Activated CD8-positive, alpha-beta T cell treated with anti-CD3 and anti-CD28 coated beads for 36 hours (primary cell): ENCODE data around the gene MYH10. TPM values are rescaled to one million over a fixed set of nuclear protein-coding genes. Genes with fewer than 3 reads are reported as not detected.

Experiments
- ATAC-seq: fragments of 200-7000 bp; cut with Tn5 transposase; one replicate; pipeline ENCODE4 v1.10.0; 2021; ENCODE audit warnings: mild to moderate bottlenecking, moderate library complexity
- CTCF ChIA-PET: fragments of 350-600 bp; sonication (Branson Sonifier 250); formaldehyde crosslinking; loops from one replicate; lab custom pipeline; 2021; ENCODE audit warnings: antibody characterized with exemption; lab: Charles Lee
- POLR2A ChIA-PET: fragments of 350-600 bp; sonication (Branson Sonifier 250); formaldehyde crosslinking; loops from one replicate; lab custom pipeline; 2021; ENCODE audit warnings: antibody characterized with exemption; lab: Charles Lee
- DNase-seq: peaks from one replicate; pipeline ENCODE4 v3.0.0-alpha.2; 2020
- H3K27ac Mint-ChIP-seq: one replicate; pipeline ENCODE4 v1.8.0; 2021; ENCODE audit warnings: mild to moderate bottlenecking, mixed read lengths
- H3K27me3 Mint-ChIP-seq: one replicate; pipeline ENCODE4 v1.8.0; 2021; ENCODE audit warnings: mixed read lengths
- H3K36me3 Mint-ChIP-seq: one replicate; pipeline ENCODE4 v1.8.0; 2021; ENCODE audit warnings: low read depth, mixed read lengths
- H3K4me1 Mint-ChIP-seq: one replicate; pipeline ENCODE4 v1.8.0; 2021; ENCODE audit warnings: low read depth, mixed read lengths
- H3K4me3 Mint-ChIP-seq: one replicate; pipeline ENCODE4 v1.8.0; 2021; ENCODE audit warnings: mild to moderate bottlenecking, moderate library complexity, mixed read lengths
- H3K9me3 Mint-ChIP-seq: one replicate; pipeline ENCODE4 v1.8.0; 2021; ENCODE audit warnings: mixed read lengths
- CTCF ChIP-seq: fragments of 200-600 bp; IDR thresholded peaks from one replicate; pipeline ENCODE4 v1.8.0; 2022; ENCODE audit warnings: antibody characterized with exemption, mild to moderate bottlenecking
- intact Hi-C: fragments of 100-400 bp; cut with micrococcal nuclease; formaldehyde crosslinking; loops from one replicate; pipeline ENCODE4 v1.10.0; 2022
- total RNA-seq, 2 experiments: library from RNA; stranded (reverse); gene quantifications; one replicate each; pipeline ENCODE4 v1.2.3, GENCODE V29; 2021

The MYH10 gene
- total RNA-seq, 2 experiments from 2014 or later = 19.9 to 23.7 TPM

DNA sequence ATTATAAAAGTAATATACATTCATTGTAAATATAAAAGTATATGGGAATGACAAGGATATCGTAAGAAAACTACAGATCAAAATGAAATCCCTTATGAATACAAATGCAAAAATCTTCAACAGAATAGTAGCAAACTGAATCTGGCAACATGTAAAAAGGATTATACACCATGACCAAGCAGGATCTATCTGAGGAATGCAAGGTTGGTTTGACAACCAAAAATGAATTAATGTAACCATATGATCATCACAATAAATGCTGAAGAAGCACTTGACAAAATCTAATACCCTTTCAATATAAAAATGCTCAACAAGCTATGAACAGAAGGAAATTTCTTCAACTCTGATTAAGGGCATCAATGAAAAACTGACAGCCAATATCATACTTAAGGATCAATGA is 146.1 kb downstream of the MYH10 start:
- no peak overlapping the region for H3K4me3 Mint-ChIP-seq
- no peaks in the 10 kb centered on the region for H3K27me3 Mint-ChIP-seq
- peaks cover 40% of the 10 kb centered on the region for H3K36me3 Mint-ChIP-seq
- ATAC-seq (no peak), DNase-seq (no peak)
- no peak overlapping the region for H3K27ac Mint-ChIP-seq
- H3K9me3 Mint-ChIP-seq = peaks cover 11% of the 10 kb centered on the region
- intact Hi-C loops = no loop called here
- ChIA-PET CTCF (interaction anchor here (1.2 kb wide), 1 partner anchor 37 kb away, joined by 3 read pairs; no protein-coding TSS in a partner anchor), POLR2A (no interaction called here)
- no peaks in the 10 kb centered on the region for H3K4me1 Mint-ChIP-seq
- no peak for TF ChIP-seq CTCF

DNA sequence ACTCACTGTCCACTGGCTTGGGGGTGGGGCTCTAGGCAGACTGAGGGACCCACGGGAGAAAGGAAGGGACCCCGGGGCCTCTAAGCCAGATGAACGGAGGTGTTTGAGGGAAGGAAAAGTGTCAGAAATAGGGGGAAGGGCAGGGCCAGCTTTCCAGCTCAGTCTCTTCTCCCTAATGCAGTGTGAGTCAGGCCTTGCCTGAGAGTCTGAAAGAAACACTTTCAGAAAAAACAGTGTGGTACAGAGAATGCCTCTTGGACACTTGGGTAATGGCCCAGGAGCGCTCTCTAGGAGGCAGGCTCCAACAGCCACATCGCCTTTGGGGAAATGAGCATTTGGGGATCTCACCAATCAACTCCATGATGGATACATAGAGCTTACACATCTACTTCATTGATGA is 148.0 kb downstream of the MYH10 start:
- DNase-seq (no peak), ATAC-seq (no peak)
- no peaks in the 10 kb centered on the region for H3K4me1 Mint-ChIP-seq
- H3K27ac Mint-ChIP-seq = no peak overlapping the region
- H3K36me3 Mint-ChIP-seq = peaks cover 45% of the 10 kb centered on the region
- CTCF ChIA-PET = interaction anchor here (0.6 to 2.2 kb wide), 2 partner anchors 303 to 1757 kb away, joined by 3 to 5 read pairs; no protein-coding TSS in a partner anchor
- peaks cover 11% of the 10 kb centered on the region for H3K9me3 Mint-ChIP-seq
- no peak for TF ChIP-seq CTCF
- H3K4me3 Mint-ChIP-seq = no peak overlapping the region
- no peaks in the 10 kb centered on the region for H3K27me3 Mint-ChIP-seq
- POLR2A ChIA-PET = no interaction called here
- intact Hi-C loops = no loop called here

DNA sequence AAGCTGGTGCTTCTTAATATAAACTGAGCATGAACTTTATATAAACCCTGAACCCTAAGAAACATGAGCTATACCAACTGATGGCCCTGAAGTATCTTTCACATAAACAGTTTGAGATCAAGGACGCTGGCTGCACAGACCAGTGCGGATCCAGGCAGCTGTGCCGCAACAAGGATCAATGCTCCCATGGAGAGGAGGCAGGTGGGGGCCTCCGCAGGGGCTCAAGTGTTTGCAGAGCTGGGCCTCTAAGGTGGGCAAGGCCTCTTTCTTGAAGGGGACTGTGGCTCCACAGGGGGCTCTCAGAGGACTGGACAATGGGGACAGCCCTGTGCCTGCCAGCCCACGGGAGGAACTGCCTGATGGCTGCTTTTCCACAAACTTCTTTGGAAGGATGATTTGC is 148.8 kb downstream of the MYH10 start:
- no peak for DNase-seq
- no peak for ATAC-seq
- ChIA-PET CTCF (interaction anchor here (2.2 kb wide), 1 partner anchor 304 kb away, joined by 5 read pairs; no protein-coding TSS in a partner anchor), POLR2A (no interaction called here)
- H3K27me3 Mint-ChIP-seq = no peaks in the 10 kb centered on the region
- no peaks in the 10 kb centered on the region for H3K4me1 Mint-ChIP-seq
- no peak overlapping the region for H3K4me3 Mint-ChIP-seq
- intact Hi-C loops = no loop called here
- H3K36me3 Mint-ChIP-seq = peaks cover 41% of the 10 kb centered on the region
- no peak overlapping the region for H3K27ac Mint-ChIP-seq
- no peak for TF ChIP-seq CTCF
- H3K9me3 Mint-ChIP-seq = peaks cover 11% of the 10 kb centered on the region

DNA sequence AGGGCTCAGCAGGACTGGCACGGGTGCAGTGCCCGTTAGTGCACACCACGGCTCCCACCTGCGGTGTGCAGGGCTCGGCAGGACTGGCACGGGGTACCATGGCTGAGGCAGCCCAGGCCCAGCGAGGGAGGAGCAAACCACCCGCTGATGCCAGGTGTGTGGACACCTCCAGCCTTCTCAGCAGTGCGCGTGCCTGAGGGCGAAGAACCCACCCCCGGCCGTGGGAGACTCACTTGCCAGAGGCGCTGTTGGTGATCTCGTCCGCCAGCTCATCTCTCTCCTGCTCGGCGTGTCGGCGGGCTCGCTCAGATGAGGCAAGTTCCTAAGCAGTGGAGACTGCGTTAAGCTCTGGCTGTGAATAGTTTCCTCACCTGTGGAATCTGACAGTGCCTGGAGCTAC is 149.4 kb downstream of the MYH10 start:
- intact Hi-C loops = no loop called here
- Mint-ChIP-seq H3K4me3 (no peak overlapping the region), H3K27me3 (no peaks in the 10 kb centered on the region), H3K4me1 (no peaks in the 10 kb centered on the region), H3K36me3 (peaks cover 41% of the 10 kb centered on the region), H3K27ac (no peak overlapping the region), H3K9me3 (peaks cover 11% of the 10 kb centered on the region)
- no peak for TF ChIP-seq CTCF
- ATAC-seq = no peak
- CTCF ChIA-PET = no interaction called here
- POLR2A ChIA-PET = interaction anchor here (1.2 kb wide), 1 partner anchor 10 kb away, joined by 4 read pairs; no protein-coding TSS in a partner anchor
- DNase-seq = no peak

DNA sequence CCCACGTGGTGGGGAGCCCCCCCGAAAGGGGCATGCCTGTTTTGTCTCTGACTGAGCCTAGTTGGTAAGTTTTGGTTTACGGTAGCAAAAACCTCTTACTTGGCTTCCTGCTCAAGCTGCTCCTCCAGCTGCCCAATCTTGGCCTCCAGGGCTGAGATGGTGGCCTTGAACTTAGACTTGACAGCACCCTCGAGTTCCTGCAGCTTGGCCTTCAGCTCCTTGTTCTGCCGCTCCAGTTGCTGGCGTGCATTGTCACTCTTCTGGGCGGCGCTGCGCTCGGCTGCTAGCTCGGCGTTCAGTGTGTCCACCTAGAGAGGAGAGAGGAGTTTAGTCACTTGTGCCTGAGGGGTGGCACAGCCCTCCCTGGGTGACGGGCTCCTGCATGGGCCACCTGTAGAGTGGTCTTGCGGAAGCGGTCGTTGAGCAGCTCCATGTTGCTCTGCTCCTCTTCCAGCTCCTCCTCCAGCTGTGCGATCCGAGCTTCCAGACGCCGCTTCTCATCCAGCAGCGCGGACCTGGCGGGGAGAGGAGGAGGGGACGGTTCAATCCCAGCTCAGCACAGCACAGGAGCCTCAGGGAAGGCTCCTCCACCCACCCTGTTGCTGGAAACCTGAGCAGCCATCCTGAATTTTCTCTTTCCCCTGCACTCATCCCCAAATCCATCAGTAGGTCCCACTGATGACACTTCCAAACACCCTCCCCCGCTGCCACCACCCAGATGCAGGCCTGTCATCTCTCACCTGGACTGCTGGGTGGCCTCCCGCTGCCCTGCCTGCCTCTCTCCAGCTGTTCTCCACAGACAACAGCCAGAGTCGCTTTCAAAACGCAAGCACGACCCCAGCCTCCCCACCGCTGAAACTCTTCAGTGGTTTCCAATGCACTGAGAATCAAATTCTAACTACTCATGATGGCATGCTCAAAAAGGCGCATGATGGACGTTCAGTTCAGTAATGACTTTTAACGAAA is 150.2 kb downstream of the MYH10 start:
- ChIA-PET POLR2A (interaction anchor here (1.2 kb wide), 1 partner anchor 9 kb away, joined by 4 read pairs; no protein-coding TSS in a partner anchor), CTCF (no interaction called here)
- Mint-ChIP-seq H3K9me3 (peaks cover 11% of the 10 kb centered on the region), H3K4me1 (no peaks in the 10 kb centered on the region), H3K27ac (no peak overlapping the region), H3K27me3 (no peaks in the 10 kb centered on the region), H3K36me3 (peaks cover 46% of the 10 kb centered on the region), H3K4me3 (no peak overlapping the region)
- ATAC-seq (no peak), DNase-seq (no peak)
- no peak for TF ChIP-seq CTCF
- intact Hi-C loops = no loop called here
